Kidney (tissue), 14 donors: ENCODE measurements around the gene USH1C. TPM values are rescaled to one million over a fixed set of nuclear protein-coding genes. Genes with fewer than 3 reads are reported as not detected.

ENCODE experiments used
- DNase-seq, 5 donors: peaks; one replicate each; pipeline ENCODE4 v3.0.0-alpha.2; 2013 to 2020
- FAIRE-seq: peaks from 2 replicates; lab custom pipeline; 2012; peaks lifted over from hg19 to GRCh38; lab: Jason Lieb, UNC
- H3K27ac ChIP-seq, 2 donors: one replicate each; pipeline ENCODE4 v1.7.0; 2013; ENCODE audit warnings: low read depth in 2 of 2, low read length in 2 of 2, inconsistent platforms in 1 of 2
- H3K27me3 ChIP-seq: one replicate; pipeline ENCODE4 v1.7.1; 2013; ENCODE audit warnings: low read length, inconsistent platforms; ENCODE audit not compliant: control insufficient read depth, insufficient read depth
- H3K36me3 ChIP-seq, 3 donors: one replicate each; pipeline versions ENCODE4 v1.7.0 to v1.7.1; 2013; ENCODE audit warnings: low read length in 3 of 3, control low read depth in 1 of 3, inconsistent platforms in 1 of 3; ENCODE audit not compliant: insufficient read depth in 3 of 3, control insufficient read depth in 2 of 3
- H3K4me1 ChIP-seq, 3 donors: one replicate each; pipeline versions ENCODE4 v1.7.0 to v1.7.1; 2013; ENCODE audit warnings: low read length in 3 of 3, inconsistent platforms in 1 of 3, low read depth in 1 of 3; ENCODE audit not compliant: control insufficient read depth in 2 of 3, insufficient read depth in 2 of 3
- H3K4me3 ChIP-seq, 3 donors: one replicate each; pipeline versions ENCODE4 v1.7.0 to v1.8.1; 2013; ENCODE audit warnings: low read length in 3 of 3, control low read depth in 1 of 3, inconsistent platforms in 1 of 3
- H3K9ac ChIP-seq, 3 donors: one replicate each; pipeline versions ENCODE4 v1.7.0 to v1.7.1; 2013; ENCODE audit warnings: low read length in 3 of 3, control low read depth in 1 of 3, inconsistent platforms in 1 of 3
- H3K9me3 ChIP-seq, 3 donors: one replicate each; pipeline versions ENCODE4 v1.7.0 to v1.7.1; 2013; ENCODE audit warnings: low read length in 3 of 3, control low read depth in 1 of 3, inconsistent platforms in 1 of 3; ENCODE audit not compliant: control insufficient read depth in 2 of 3, insufficient read depth in 1 of 3
- CTCF ChIP-seq: IDR thresholded peaks from 3 replicates; pipeline ENCODE4 v1.5.1; 2012; ENCODE audit warnings: mild to moderate bottlenecking, moderate library complexity, borderline replicate concordance; ENCODE audit not compliant: insufficient read depth; ENCODE audit errors: extremely low read depth
- intact Hi-C: fragments of 100-400 bp; cut with DNase I; formaldehyde crosslinking; loops from one replicate; pipeline ENCODE4 v1.11.1; 2022
- polyA plus RNA-seq: library from polyadenylated mRNA; stranded (reverse); fragments of 350-450 nt; fragmentation: Illumina TruSeq; extraction: RNeasy Lipid Tissue Mini Kit (QIAGEN cat#74804); gene quantifications from one replicate; pipeline ENCODE4 v1.2.3, GENCODE V29; 2014; ENCODE audit warnings: low read depth, low replicate concordance; ENCODE audit not compliant: insufficient read depth
- total RNA-seq: library from RNA; stranded (reverse); fragmentation: NEBNext Ultra II Directional; extraction: Animal tissue kit (Norgen Biotek cat#: 25700); gene quantifications from one replicate; pipeline ENCODE4 v1.2.1, GENCODE V29; 2021
- donor health status: control.
- donor health status: control.
- donor health status: control.
- donor health status: control.
- donor health status: control.
- donor health status: DM: yes; HTN: yes; CAD: no.
- donor health status: Normal renal cell carcinoma (clear cell type).

USH1C gene
- total and polyA plus RNA-seq, 2 donors from 2014 or later: 38.6 to 107 TPM

- Histone ChIP-seq H3K36me3 (no peaks in the 10 kb centered on the region), H3K4me1 (peaks cover 0 to 3% (median 0%) of the 10 kb centered on the region in 3 donors), H3K27me3 (peaks cover 18% of the 10 kb centered on the region), H3K4me3 (no peak overlapping the region), H3K27ac (no peak overlapping the region), H3K9ac (no peak overlapping the region), H3K9me3 (no peaks in the 10 kb centered on the region)
- intact Hi-C loops: no loop called here
- DNase-seq (no peak), FAIRE-seq (no peak)
- TF ChIP-seq CTCF: no peak
Observed at GRCh38 chr11:17477361-17477760, 66.9 kb downstream of the USH1C start.

GRCh38 chr11:17477084-17477333 is 67.2 kb downstream of the USH1C start:
- TF ChIP-seq CTCF: no peak
- intact Hi-C loops: no loop called here
- Histone ChIP-seq H3K9ac (no peak overlapping the region), H3K9me3 (no peaks in the 10 kb centered on the region), H3K27ac (no peak overlapping the region), H3K4me1 (peaks cover 0 to 3% (median 0%) of the 10 kb centered on the region in 3 donors), H3K36me3 (no peaks in the 10 kb centered on the region), H3K4me3 (no peak overlapping the region), H3K27me3 (peaks cover 18% of the 10 kb centered on the region)
- DNase-seq (no peak), FAIRE-seq (no peak)

- Histone ChIP-seq H3K36me3 (no peaks in the 10 kb centered on the region), H3K27ac (no peak within 1 kb of the TSS), H3K9me3 (no peaks in the 10 kb centered on the region), H3K9ac (no peak within 1 kb of the TSS), H3K27me3 (peaks cover 18% of the 10 kb centered on the region), H3K4me3 (peak within 1 kb of the TSS in 1 of 3 donors; percentile 40), H3K4me1 (peaks cover 0 to 3% (median 0%) of the 10 kb centered on the region in 3 donors)
- intact Hi-C loops: no loop called here
- TF ChIP-seq CTCF: no peak
- DNase-seq (peak in 4 of 5 donors; percentile 27 to 55 (median 35)), FAIRE-seq (no peak)
Observed at GRCh38 chr11:17476317-17477083, 67.7 kb downstream of the USH1C start, which contains the start of gene ABCC8. Gene ABCC8, minus strand, starts transcription at chr11:17476845. Its CDS starts 69 bp downstream, at chr11:17476776.
